Ovary (tissue), 9 donors: ENCODE data around the gene SYTL3. TPM values are rescaled to one million over a fixed set of nuclear protein-coding genes. Genes with fewer than 3 reads are reported as not detected.
A peak's percentile ranks its signal among the peaks of the same experiment; 100 is the strongest.

Experiments
- DNase-seq, 5 donors: peaks; one replicate each; pipeline ENCODE4 v3.0.0-alpha.2; 2019 to 2020
- H3K27ac ChIP-seq, 2 donors: fragments of 200-600 bp; one replicate each; pipeline versions ENCODE4 v1.5.1 to v1.8.0; 2019 to 2022
- H3K27me3 ChIP-seq: fragments of 200-600 bp; one replicate; pipeline ENCODE4 v1.8.0; 2022
- H3K36me3 ChIP-seq: fragments of 200-600 bp; sonication (generic); one replicate; pipeline ENCODE4 v1.5.1; 2019
- H3K4me1 ChIP-seq: one replicate; pipeline ENCODE4 v1.8.1; 2013; ENCODE audit warnings: mild to moderate bottlenecking, moderate library complexity; ENCODE audit not compliant: insufficient read depth
- H3K4me3 ChIP-seq: fragments of 200-600 bp; sonication (generic); one replicate; pipeline ENCODE4 v1.5.1; 2017
- H3K9me3 ChIP-seq, 2 donors: fragments of 200-600 bp in 1 of 2; sonication (generic) in 1 of 2; one replicate each; pipeline versions ENCODE4 v1.5.1 to v1.8.1; 2013 to 2019; ENCODE audit warnings: mild to moderate bottlenecking in 1 of 2, moderate library complexity in 1 of 2
- CTCF ChIP-seq, 3 donors: fragments of 450-650 bp in 2 of 3; fragments of 200-600 bp in 1 of 3; IDR thresholded peaks; one replicate each; pipeline versions ENCODE4 v1.5.1 to v1.8.0; 2016 to 2022; ENCODE audit warnings: antibody characterized with exemption in 3 of 3, mild to moderate bottlenecking in 1 of 3
- EP300 ChIP-seq: sonication (generic); formaldehyde crosslinking; IDR thresholded peaks from one replicate; pipeline ENCODE4 v1.6.1; 2017; ENCODE audit warnings: antibody characterized with exemption
- POLR2A ChIP-seq: fragments of 450-650 bp; IDR thresholded peaks from one replicate; pipeline ENCODE4 v1.6.1; 2017; ENCODE audit warnings: antibody characterized with exemption, mild to moderate bottlenecking, moderate library complexity
- WGBS, 3 donors: extraction: QIAGEN DNeasy Blood & Tissue Kit in 1 of 3; methylation state at CpG; one replicate each; pipeline versions ENCODE4 v1.1.5 to v1.1.7; 2013 to 2017; 5-methylcytosine and 5-hydroxymethylcytosine counted together
- intact Hi-C, 4 donors: fragments of 100-400 bp; cut with DNase I; formaldehyde crosslinking; loops; one replicate each; pipeline versions ENCODE4 v1.11.0 to v1.15.1; 2022 to 2023
- polyA plus RNA-seq, 2 donors: library from polyadenylated mRNA; stranded (reverse); fragments of 200-250 nt in 1 of 2; fragments of 350-450 nt in 1 of 2; fragmentation: Illumina TruSeq in 1 of 2; extraction: RNeasy Lipid Tissue Mini Kit (QIAGEN cat#74804) in 1 of 2; gene quantifications; one replicate each; pipeline ENCODE4 v1.2.3, GENCODE V29; 2013 to 2014
- total RNA-seq, 7 donors: library from RNA; depleted of rRNA in 2 of 7; stranded (reverse); fragments of >200 nt in 2 of 7; fragmentation: NEBNext Ultra II Directional in 3 of 7; extraction: Animal tissue kit (Norgen Biotek cat#: 25700) in 3 of 7; gene quantifications; one replicate each; pipeline versions ENCODE4 v1.1.0 to v1.2.4, GENCODE V29; 2016 to 2023
- donor health status: DM: no; HTN: no; CAD: no; lungs with moderate emphysema.
- donor health status: DM: no; HTN: no; CAD: no.
- donor health status: Bipolar disorder and iron deficiency.
- donor health status: DM: yes; HTN: yes; CAD: no.
- donor health status: DM: no; HTN: no; CAD: no.
- donor health status: DM: yes; HTN: yes; CAD: no.

The SYTL3 gene
- total and polyA plus RNA-seq, 9 donors = 1.7 to 7.8 (median 2.5) TPM

- peak in 2 of 5 donors; percentile 38 to 53 for DNase-seq
- TF ChIP-seq EP300 = no peak
- TF ChIP-seq CTCF (IDR thresholded peaks at IDR 0.05) = no peak
- no peak for TF ChIP-seq POLR2A
- intact Hi-C loops = no loop called here
- whole genome bisulfite sequencing, 3 donors = 12 to 21% (median 15%) methylated on average over 11 of the region's 11 CpGs
- no peaks in the 10 kb centered on the region for H3K27me3 ChIP-seq
- H3K36me3 ChIP-seq = no peaks in the 10 kb centered on the region
- no peaks in the 10 kb centered on the region for H3K9me3 ChIP-seq
- peaks cover 20% of the 10 kb centered on the region for H3K4me1 ChIP-seq
- H3K27ac ChIP-seq = peak overlapping the region in 1 of 2 donors; percentile 6
- H3K4me3 ChIP-seq = no peak overlapping the region
Observed at GRCh38 chr6:158799051-158799792, 149.4 kb downstream of the SYTL3 start.

DNA sequence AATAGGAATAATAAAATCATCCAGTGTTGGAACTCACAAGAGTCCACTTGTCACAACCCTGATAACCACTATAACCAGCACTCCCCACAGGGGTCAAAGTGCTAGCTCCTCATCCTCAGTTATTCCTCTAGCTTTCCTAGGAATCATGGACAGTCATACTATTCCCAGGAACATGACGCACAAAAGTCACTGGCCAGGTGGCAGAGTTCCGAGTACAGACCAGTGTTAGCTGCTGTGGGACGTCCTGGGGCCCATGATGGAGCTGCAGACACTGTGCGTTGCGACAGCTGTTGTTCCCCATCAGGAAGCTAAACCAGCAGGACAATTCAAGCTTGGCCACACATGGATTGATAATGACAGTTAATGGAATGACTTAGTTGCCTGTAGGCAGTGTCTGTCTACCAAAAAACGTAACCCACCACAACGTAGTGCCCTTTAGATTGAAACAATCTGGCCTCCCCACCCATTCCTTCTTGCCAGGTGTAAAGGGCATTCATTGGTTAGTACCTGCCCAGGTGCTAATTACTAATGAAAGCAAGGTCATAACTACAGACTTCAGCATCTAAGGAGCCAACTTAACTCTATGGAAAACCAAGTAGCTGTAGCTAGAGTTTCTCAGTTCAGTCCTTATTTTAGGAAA lies 151.9 kb downstream of the SYTL3 start:
- intact Hi-C loops = loop anchor here in 1 of 4 donors (5.0 kb wide), 1 partner anchor 331 kb away; no protein-coding TSS in a partner anchor
- Histone ChIP-seq H3K4me1 (peaks cover 20% of the 10 kb centered on the region), H3K27ac (no peak overlapping the region)

GRCh38 chr6:158803733-158804143 lies 153.9 kb downstream of the SYTL3 start:
- Histone ChIP-seq H3K36me3 (no peaks in the 10 kb centered on the region), H3K9me3 (no peaks in the 10 kb centered on the region), H3K4me3 (no peak overlapping the region), H3K27ac (no peak overlapping the region), H3K27me3 (no peaks in the 10 kb centered on the region), H3K4me1 (peaks cover 13% of the 10 kb centered on the region)
- 47 to 76% (median 61%) methylated on average over 5 of the region's 5 CpGs for WGBS, 3 donors
- DNase-seq = no peak
- TF ChIP-seq CTCF (IDR thresholded peaks at IDR 0.05) = no peak
- no peak for TF ChIP-seq EP300
- TF ChIP-seq POLR2A = no peak
- intact Hi-C loops = loop anchor here in 1 of 4 donors (5.0 kb wide), 1 partner anchor 329 kb away; no protein-coding TSS in a partner anchor

More for the DNA sequence above, 151.9 kb downstream of the SYTL3 start:
- TF ChIP-seq POLR2A (no peak), EP300 (no peak), CTCF (IDR thresholded peaks at IDR 0.05) (no peak)
- Histone ChIP-seq H3K27me3 (no peaks in the 10 kb centered on the region), H3K36me3 (no peaks in the 10 kb centered on the region), H3K9me3 (no peaks in the 10 kb centered on the region), H3K4me3 (no peak overlapping the region)
- no peak for DNase-seq
- WGBS, 3 donors = 86 to 96% (median 88%) methylated on average over 7 of the region's 7 CpGs

- Histone ChIP-seq H3K4me1 (peaks cover 9% of the 10 kb centered on the region), H3K4me3 (no peak overlapping the region), H3K36me3 (no peaks in the 10 kb centered on the region), H3K9me3 (no peaks in the 10 kb centered on the region), H3K27me3 (no peaks in the 10 kb centered on the region), H3K27ac (no peak overlapping the region)
- intact Hi-C loops = loop anchor here in 1 of 4 donors (5.0 kb wide), 1 partner anchor 328 kb away; no protein-coding TSS in a partner anchor
- DNase-seq = no peak
- TF ChIP-seq CTCF (IDR thresholded peaks at IDR 0.05) = no peak
- TF ChIP-seq EP300 = no peak
- no peak for TF ChIP-seq POLR2A
Observed at GRCh38 chr6:158804207-158804606, 154.4 kb downstream of the SYTL3 start.
